GM21367 (cell line): ENCODE results near the gene PDGFA.

Source experiments
- ATAC-seq: cut with Tn5 transposase; IDR thresholded peaks from one replicate; pipeline ENCODE4 v1.9.1; 2021; ENCODE audit not compliant: unreplicated experiment

Gene PDGFA

GRCh38 chr7:505171-505570 lies 14.5 kb downstream of the PDGFA start:
- no peak for ATAC-seq

GRCh38 chr7:504221-505111 lies 15.2 kb downstream of the PDGFA start:
- no peak for ATAC-seq

- ATAC-seq = no peak
These were observed 16.0 kb downstream of the PDGFA start for GRCh38 chr7:503575-504111.

GRCh38 chr7:502296-502695 lies 17.4 kb downstream of the PDGFA start:
- ATAC-seq = no peak

- ATAC-seq = no peak
These were observed 18.1 kb downstream of the PDGFA start for GRCh38 chr7:501526-501925.

GRCh38 chr7:500521-501420 lies 18.9 kb downstream of the PDGFA start:
- no peak for ATAC-seq

- no peak for ATAC-seq
These were observed 19.7 kb downstream of the PDGFA start for GRCh38 chr7:499853-500485.

GRCh38 chr7:498678-499641 lies 20.7 kb downstream of the PDGFA start:
- ATAC-seq = no peak

GRCh38 chr7:497946-498655 lies 21.5 kb downstream of the PDGFA start:
- no peak for ATAC-seq

- no peak for ATAC-seq
These were observed 22.3 kb downstream of the PDGFA start for GRCh38 chr7:497346-497745.

GRCh38 chr7:496528-497295 lies 22.9 kb downstream of the PDGFA start:
- no peak for ATAC-seq

- no peak for ATAC-seq
These were observed 23.8 kb downstream of the PDGFA start for GRCh38 chr7:495761-496321.

GRCh38 chr7:495326-495725 lies 24.3 kb downstream of the PDGFA start:
- no peak for ATAC-seq

GRCh38 chr7:494906-495305 lies 24.7 kb downstream of the PDGFA start:
- ATAC-seq = no peak

- no peak for ATAC-seq
These were observed 25.4 kb downstream of the PDGFA start for GRCh38 chr7:494259-494687.

- ATAC-seq = no peak
These were observed 25.9 kb downstream of the PDGFA start for GRCh38 chr7:493661-494251.

GRCh38 chr7:492714-493065 lies 27.0 kb downstream of the PDGFA start:
- no peak for ATAC-seq
